ENCODE results near the gene PLCL2. TPM values are rescaled to one million over a fixed set of nuclear protein-coding genes. Genes with fewer than 3 reads are reported as not detected.

Gene PLCL2
- polyA plus RNA-seq, 3 donors from 2014 or later, result 56.8 to 85.5 (median 78.9) TPM

DNA sequence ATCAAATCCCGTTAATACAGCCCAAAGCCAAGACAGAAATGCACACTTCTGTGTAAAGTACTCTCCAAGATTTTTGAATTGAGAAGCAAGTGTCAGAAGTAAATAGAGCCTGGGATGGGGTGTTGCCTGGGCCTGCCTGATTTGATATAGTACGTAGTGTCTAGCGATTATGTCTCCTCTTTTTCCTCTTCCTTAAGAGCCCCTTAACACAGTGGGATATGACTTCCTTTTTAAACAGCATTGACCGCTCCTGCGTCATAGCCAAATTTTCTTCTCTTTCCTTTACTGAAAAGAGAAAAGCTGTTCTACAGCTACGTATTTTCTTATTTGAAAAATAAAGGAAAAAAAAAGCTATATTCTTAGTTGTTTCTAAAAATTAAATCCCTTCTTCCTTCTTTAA, 97.7 kb downstream of the PLCL2 start:
- H3K27ac Mint-ChIP-seq, result peak overlapping the region in 4 of 6 donors; percentile 3 to 58 (median 18)

GRCh38 chr3:16985608-16986007, 100.9 kb downstream of the PLCL2 start:
- H3K4me1 Mint-ChIP-seq, result peaks cover 82 to 96% of the 10 kb centered on the region in 2 donors

More for the DNA sequence above, 97.7 kb downstream of the PLCL2 start:
- Mint-ChIP-seq H3K4me1 (peaks cover 70 to 80% of the 10 kb centered on the region in 2 donors), H3K27me3 (ENCODE audit: low read depth in 3 of 3) (no peaks in the 10 kb centered on the region), H3K36me3 (peaks cover 0 to 2% (median 0%) of the 10 kb centered on the region in 3 donors), H3K9me3 (no peaks in the 10 kb centered on the region), H3K4me3 (no peak overlapping the region)
- no peak for DNase-seq

DNA sequence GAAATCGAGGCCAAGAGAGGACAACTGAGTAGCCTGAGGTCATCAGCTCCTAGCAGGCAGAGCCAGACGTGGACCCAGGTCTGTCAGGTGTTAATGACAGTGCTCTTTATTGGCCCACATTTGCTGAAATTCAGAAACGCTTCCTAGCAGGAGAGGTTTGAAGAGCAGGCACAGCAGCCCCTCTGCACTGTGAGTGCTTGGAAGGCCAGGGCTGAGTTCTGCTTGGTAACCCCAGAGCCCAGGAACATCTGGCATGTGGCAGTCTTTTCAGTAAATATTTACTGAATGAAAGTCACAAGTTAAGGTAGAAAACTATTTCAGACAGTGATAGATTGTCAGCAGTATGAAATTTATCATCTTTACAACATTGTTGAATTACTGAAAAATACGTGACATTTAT, 102.4 kb downstream of the PLCL2 start:
- Mint-ChIP-seq H3K27ac (peak overlapping the region in 2 of 6 donors; percentile 34), H3K9me3 (no peaks in the 10 kb centered on the region), H3K36me3 (no peaks in the 10 kb centered on the region), H3K4me1 (peaks cover 80 to 97% of the 10 kb centered on the region in 2 donors), H3K27me3 (ENCODE audit: low read depth in 3 of 3) (no peaks in the 10 kb centered on the region), H3K4me3 (no peak overlapping the region)
- DNase-seq, result no peak

More at GRCh38 chr3:16985608-16986007, 100.9 kb downstream of the PLCL2 start:
- no peak for DNase-seq
- H3K36me3 Mint-ChIP-seq, result peaks cover 0 to 2% (median 0%) of the 10 kb centered on the region in 3 donors
- no peaks in the 10 kb centered on the region for H3K9me3 Mint-ChIP-seq
- no peak overlapping the region for H3K4me3 Mint-ChIP-seq
- peak overlapping the region in 2 of 6 donors; percentile 29 to 46 for H3K27ac Mint-ChIP-seq
- no peaks in the 10 kb centered on the region for H3K27me3 Mint-ChIP-seq (ENCODE audit: low read depth in 3 of 3)

- Mint-ChIP-seq H3K27ac (peak overlapping the region in 4 of 6 donors; percentile 17 to 67 (median 38)), H3K4me3 (peak overlapping the region in 4 of 5 donors; percentile 8 to 36 (median 30)), H3K27me3 (ENCODE audit: low read depth in 3 of 3) (peaks cover 0 to 2% (median 0%) of the 10 kb centered on the region in 3 donors), H3K9me3 (no peaks in the 10 kb centered on the region), H3K4me1 (peaks cover 87 to 98% of the 10 kb centered on the region in 2 donors), H3K36me3 (no peaks in the 10 kb centered on the region)
- no peak for DNase-seq
These were observed 105.4 kb downstream of the PLCL2 start for GRCh38 chr3:16990163-16990562.

DNA sequence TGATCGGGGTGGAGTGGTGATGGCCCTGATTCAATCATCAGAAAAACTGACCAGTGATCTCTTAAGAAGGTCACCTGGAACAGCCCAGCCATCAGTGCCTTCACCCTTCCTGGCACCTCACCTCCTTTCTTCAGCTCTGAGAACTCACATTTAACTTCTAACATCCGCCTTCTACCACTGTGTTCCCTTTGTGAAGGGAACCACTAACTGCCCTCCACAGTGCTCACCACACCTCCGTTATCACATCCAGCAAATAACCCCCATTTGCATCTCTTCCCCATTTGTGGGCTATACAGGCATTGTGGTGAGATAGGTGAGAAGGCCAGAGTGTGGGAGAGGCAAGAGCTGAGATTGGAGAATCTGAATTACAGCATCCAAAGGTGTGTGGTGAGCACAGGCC, 107.4 kb downstream of the PLCL2 start:
- peaks cover 0 to 2% (median 0%) of the 10 kb centered on the region in 3 donors for H3K27me3 Mint-ChIP-seq (ENCODE audit: low read depth in 3 of 3)
- H3K36me3 Mint-ChIP-seq, result no peaks in the 10 kb centered on the region
- H3K27ac Mint-ChIP-seq, result peak overlapping the region in 5 of 6 donors; percentile 17 to 84 (median 68)
- peak; percentile 28 to 36 (median 30) for DNase-seq
- H3K9me3 Mint-ChIP-seq, result no peaks in the 10 kb centered on the region
- H3K4me1 Mint-ChIP-seq, result peaks cover 86 to 100% of the 10 kb centered on the region in 2 donors
- H3K4me3 Mint-ChIP-seq, result peak overlapping the region; percentile 25 to 65 (median 63)

- peak overlapping the region in 2 of 6 donors; percentile 20 to 84 for H3K27ac Mint-ChIP-seq
- peaks cover 90 to 100% of the 10 kb centered on the region in 2 donors for H3K4me1 Mint-ChIP-seq
- no peaks in the 10 kb centered on the region for H3K9me3 Mint-ChIP-seq
- H3K36me3 Mint-ChIP-seq, result no peaks in the 10 kb centered on the region
- H3K4me3 Mint-ChIP-seq, result no peak overlapping the region
- DNase-seq, result no peak
- peaks cover 0 to 2% (median 0%) of the 10 kb centered on the region in 3 donors for H3K27me3 Mint-ChIP-seq (ENCODE audit: low read depth in 3 of 3)
These were observed 108.5 kb downstream of the PLCL2 start for GRCh38 chr3:16993227-16993626.

- H3K27ac Mint-ChIP-seq, result peak overlapping the region; percentile 46 to 82 (median 70)
- H3K4me3 Mint-ChIP-seq, result peak overlapping the region; percentile 56 to 76 (median 63)
- peaks cover 88 to 100% of the 10 kb centered on the region in 2 donors for H3K4me1 Mint-ChIP-seq
- H3K27me3 Mint-ChIP-seq (ENCODE audit: low read depth in 3 of 3), result peaks cover 0 to 2% (median 0%) of the 10 kb centered on the region in 3 donors
- H3K36me3 Mint-ChIP-seq, result no peaks in the 10 kb centered on the region
- H3K9me3 Mint-ChIP-seq, result no peaks in the 10 kb centered on the region
- DNase-seq, result no peak
These were observed 110.2 kb downstream of the PLCL2 start for GRCh38 chr3:16994854-16995525.

- peaks cover 0 to 2% (median 0%) of the 10 kb centered on the region in 3 donors for H3K27me3 Mint-ChIP-seq (ENCODE audit: low read depth in 3 of 3)
- H3K9me3 Mint-ChIP-seq, result no peaks in the 10 kb centered on the region
- DNase-seq, result no peak
- H3K4me1 Mint-ChIP-seq, result peaks cover 86 to 100% of the 10 kb centered on the region in 2 donors
- no peaks in the 10 kb centered on the region for H3K36me3 Mint-ChIP-seq
- peak overlapping the region; percentile 38 to 83 (median 79) for H3K27ac Mint-ChIP-seq
- H3K4me3 Mint-ChIP-seq, result peak overlapping the region; percentile 22 to 68 (median 61)
These were observed 110.8 kb downstream of the PLCL2 start for GRCh38 chr3:16995601-16996000.

GRCh38 chr3:16998236-16998923, 113.6 kb downstream of the PLCL2 start:
- Mint-ChIP-seq H3K4me1 (peaks cover 80 to 100% of the 10 kb centered on the region in 2 donors), H3K36me3 (peaks cover 0 to 5% (median 3%) of the 10 kb centered on the region in 3 donors), H3K4me3 (peak overlapping the region in 2 of 5 donors; percentile 12 to 30), H3K9me3 (no peaks in the 10 kb centered on the region), H3K27me3 (ENCODE audit: low read depth in 3 of 3) (peaks cover 0 to 2% (median 0%) of the 10 kb centered on the region in 3 donors), H3K27ac (peak overlapping the region in 4 of 6 donors; percentile 3 to 73 (median 45))
- DNase-seq, result no peak

GRCh38 chr3:16999161-16999560, 114.4 kb downstream of the PLCL2 start:
- no peaks in the 10 kb centered on the region for H3K9me3 Mint-ChIP-seq
- DNase-seq, result no peak
- H3K36me3 Mint-ChIP-seq, result peaks cover 0 to 5% (median 3%) of the 10 kb centered on the region in 3 donors
- H3K27ac Mint-ChIP-seq, result peak overlapping the region; percentile 3 to 73 (median 54)
- peak overlapping the region in 2 of 5 donors; percentile 12 to 15 for H3K4me3 Mint-ChIP-seq
- peaks cover 81 to 100% of the 10 kb centered on the region in 2 donors for H3K4me1 Mint-ChIP-seq
- H3K27me3 Mint-ChIP-seq (ENCODE audit: low read depth in 3 of 3), result no peaks in the 10 kb centered on the region

DNA sequence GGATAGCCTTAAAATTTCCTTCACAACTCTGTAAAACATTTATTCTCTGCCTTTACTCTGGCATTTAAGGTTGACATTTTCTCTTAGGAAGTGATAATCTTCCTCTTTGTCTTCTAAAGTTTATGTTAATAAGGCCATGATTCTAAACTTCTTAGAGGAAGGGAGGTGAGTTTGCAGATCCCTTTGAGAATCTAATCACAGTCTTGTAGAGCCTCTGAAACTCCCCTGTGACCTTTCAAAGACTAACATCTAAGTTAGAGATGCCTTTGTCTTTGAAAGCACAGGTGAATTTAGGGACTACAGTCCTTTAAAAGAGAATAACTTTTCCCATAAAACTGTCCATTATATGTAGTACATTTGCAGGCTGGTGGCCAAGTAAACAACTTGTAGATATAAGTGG, 115.1 kb downstream of the PLCL2 start:
- Mint-ChIP-seq H3K9me3 (no peaks in the 10 kb centered on the region), H3K36me3 (peaks cover 0 to 5% (median 3%) of the 10 kb centered on the region in 3 donors)

GRCh38 chr3:17003457-17003856, 118.7 kb downstream of the PLCL2 start:
- Mint-ChIP-seq H3K27ac (peak overlapping the region in 2 of 6 donors; percentile 9 to 27), H3K4me1 (peaks cover 81 to 99% of the 10 kb centered on the region in 2 donors), H3K9me3 (no peaks in the 10 kb centered on the region), H3K27me3 (ENCODE audit: low read depth in 3 of 3) (no peaks in the 10 kb centered on the region), H3K36me3 (peaks cover 0 to 5% (median 3%) of the 10 kb centered on the region in 3 donors), H3K4me3 (no peak overlapping the region)
- no peak for DNase-seq

More for the DNA sequence above, 115.1 kb downstream of the PLCL2 start:
- H3K4me1 Mint-ChIP-seq, result peaks cover 81 to 100% of the 10 kb centered on the region in 2 donors
- no peak overlapping the region for H3K4me3 Mint-ChIP-seq
- no peaks in the 10 kb centered on the region for H3K27me3 Mint-ChIP-seq (ENCODE audit: low read depth in 3 of 3)
- peak overlapping the region in 3 of 6 donors; percentile 43 to 66 (median 66) for H3K27ac Mint-ChIP-seq
- no peak for DNase-seq

- H3K4me1 Mint-ChIP-seq, result peaks cover 69 to 84% of the 10 kb centered on the region in 2 donors
- no peaks in the 10 kb centered on the region for H3K27me3 Mint-ChIP-seq (ENCODE audit: low read depth in 3 of 3)
- H3K4me3 Mint-ChIP-seq, result peak overlapping the region in 4 of 5 donors; percentile 1 to 67 (median 44)
- peak overlapping the region; percentile 54 to 84 (median 78) for H3K27ac Mint-ChIP-seq
- no peaks in the 10 kb centered on the region for H3K9me3 Mint-ChIP-seq
- peaks cover 3 to 10% (median 5%) of the 10 kb centered on the region in 3 donors for H3K36me3 Mint-ChIP-seq
- peak; percentile 20 to 25 (median 24) for DNase-seq
These were observed 121.5 kb downstream of the PLCL2 start for GRCh38 chr3:17006132-17006852.

Data from immature natural killer cell (primary cell).